Measurements from ENCODE around the gene M6PR.
"Not testable (repeated sequence)": the region's sequence is repeated elsewhere in the genome, so short reads cannot be mapped to it uniquely, and the experiment has no call there.

Gene M6PR

GRCh38 chr12:8912914-8913313 lies 36.5 kb downstream of the M6PR start:
- DNase-seq (ENCODE audit: low read depth) = no peak

GRCh38 chr12:8911606-8912268 lies 37.7 kb downstream of the M6PR start:
- DNase-seq (ENCODE audit: low read depth) = no peak

GRCh38 chr12:8909752-8910151 lies 39.7 kb downstream of the M6PR start:
- no peak for DNase-seq (ENCODE audit: low read depth)

DNA sequence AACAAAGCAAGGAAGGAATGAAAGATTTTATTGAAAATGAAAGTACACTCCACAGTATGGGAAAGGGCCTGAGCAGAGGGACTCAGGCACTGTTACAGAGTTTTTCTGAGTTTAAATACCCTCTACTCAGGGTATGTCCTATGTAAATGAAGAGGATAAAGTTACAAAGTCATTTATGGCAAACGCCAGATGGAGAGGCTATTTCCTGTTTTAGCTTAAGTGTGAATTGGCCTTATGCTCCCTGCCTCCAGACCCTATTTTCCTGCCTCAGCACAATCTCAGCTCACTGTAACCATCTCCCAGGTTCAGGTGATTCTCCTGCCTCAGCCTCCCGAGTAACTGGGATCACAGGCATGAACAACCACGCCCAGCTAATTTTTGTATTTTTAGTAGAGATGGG lies 41.9 kb downstream of the M6PR start:
- DNase-seq (ENCODE audit: low read depth) = no peak

DNA sequence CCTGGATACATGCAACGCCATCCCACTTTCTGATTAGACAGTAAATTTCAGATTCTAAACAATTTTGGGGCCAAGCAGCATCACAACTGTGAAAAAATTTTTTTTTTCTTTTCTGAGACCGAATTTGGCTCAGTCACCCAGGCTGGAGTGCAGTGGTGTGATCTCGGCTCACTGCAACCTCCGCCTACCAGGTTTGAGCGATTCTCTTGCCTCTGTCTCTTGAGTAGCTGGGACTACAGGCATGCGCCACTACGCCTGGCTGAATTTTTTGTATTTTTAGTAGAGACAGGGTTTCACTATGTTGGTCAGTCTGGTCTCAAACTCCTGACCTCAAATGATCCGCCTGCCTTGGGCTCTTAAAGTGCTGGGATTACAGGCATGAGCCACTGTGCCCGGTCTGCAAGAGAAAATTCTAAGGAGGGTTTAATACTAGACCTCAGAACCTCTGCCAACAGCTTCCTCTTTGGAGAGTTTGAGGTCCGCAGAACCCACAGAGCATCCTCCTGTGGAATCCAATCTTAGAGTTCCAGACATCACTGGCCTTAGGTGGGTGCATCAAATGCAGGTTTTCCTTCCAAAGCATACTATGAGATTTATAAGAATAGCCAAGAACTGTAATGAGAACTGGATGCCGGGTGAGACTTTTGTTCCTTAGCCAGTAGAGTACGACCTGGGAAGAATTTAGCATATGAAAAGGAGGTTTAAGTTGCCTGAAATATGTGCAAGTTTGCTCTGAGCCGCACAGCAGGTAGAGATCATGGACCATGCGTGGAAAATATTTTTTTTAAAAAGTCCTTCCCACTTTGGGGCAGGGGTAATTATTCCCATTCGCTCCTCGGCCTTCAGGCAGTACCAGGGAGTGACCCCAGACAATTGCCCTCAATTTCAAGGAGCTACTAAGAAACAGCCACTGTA lies 42.9 kb downstream of the M6PR start:
- DNase-seq (ENCODE audit: low read depth) = no peak

- no peak for DNase-seq (ENCODE audit: low read depth)
These were observed 43.9 kb downstream of the M6PR start for GRCh38 chr12:8905546-8905945.

DNA sequence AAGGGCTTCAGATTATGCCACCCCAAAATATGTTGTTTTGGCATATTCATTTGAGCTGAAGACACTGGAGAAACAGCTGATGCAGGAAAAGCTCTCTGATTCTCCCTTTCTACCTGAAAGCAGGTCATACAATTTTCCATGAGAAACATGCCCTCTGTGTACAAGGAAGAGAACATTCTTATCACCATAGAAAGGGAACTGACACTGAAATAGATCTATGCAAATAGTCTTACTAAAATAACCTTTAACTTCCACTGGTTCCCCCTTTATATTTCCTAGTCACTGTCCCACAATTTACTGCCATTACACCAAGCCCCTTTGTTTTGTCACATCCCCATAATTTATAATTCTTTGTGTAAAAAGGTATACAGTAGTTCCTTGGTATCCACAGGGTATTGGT lies 44.8 kb downstream of the M6PR start:
- DNase-seq (ENCODE audit: low read depth) = no peak

- DNase-seq (ENCODE audit: low read depth) = no peak
These were observed 45.8 kb downstream of the M6PR start for GRCh38 chr12:8903646-8904045.

DNA sequence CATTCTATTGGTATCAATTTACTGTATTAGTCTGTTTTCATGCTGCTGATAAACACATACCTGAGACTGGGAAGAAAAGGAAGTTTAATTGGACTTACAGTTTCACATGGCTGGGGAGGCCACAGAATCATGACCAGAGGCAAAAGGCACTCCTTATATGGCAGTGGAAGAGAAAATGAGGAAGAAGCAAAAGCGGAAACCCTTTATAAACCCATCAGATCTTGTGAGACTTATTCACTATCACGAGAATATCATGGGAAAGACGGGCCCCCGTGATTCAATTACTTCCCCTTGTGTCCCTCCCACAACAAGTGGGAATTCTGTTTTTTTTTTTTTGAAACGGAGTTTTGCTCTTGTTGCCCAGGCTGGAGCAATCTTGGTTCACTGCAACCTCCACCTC lies 46.7 kb downstream of the M6PR start:
- DNase-seq (ENCODE audit: low read depth) = not testable (repeated sequence)

GRCh38 chr12:8899830-8900229 lies 49.6 kb downstream of the M6PR start:
- no peak for DNase-seq (ENCODE audit: low read depth)

DNA sequence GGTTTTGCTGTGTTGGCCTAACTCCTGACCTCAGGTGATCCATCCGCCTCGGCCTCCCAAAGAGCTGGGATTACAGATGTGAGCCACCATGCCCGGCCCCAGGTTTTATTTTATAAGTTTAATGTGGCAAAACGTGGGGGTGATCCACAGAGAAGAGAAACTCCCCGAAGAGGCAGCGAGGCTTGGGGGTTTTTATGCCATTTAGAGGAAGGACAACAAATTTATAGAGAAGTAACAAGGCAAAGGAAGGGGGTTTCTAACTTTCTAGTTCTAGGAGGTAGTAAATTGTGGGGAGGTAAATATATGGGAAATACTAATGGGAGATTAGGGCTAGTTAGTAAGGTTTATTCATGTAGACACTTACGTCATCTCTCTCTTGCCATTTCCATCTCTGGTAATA lies 52.4 kb downstream of the M6PR start:
- DNase-seq (ENCODE audit: low read depth) = no peak

DNA sequence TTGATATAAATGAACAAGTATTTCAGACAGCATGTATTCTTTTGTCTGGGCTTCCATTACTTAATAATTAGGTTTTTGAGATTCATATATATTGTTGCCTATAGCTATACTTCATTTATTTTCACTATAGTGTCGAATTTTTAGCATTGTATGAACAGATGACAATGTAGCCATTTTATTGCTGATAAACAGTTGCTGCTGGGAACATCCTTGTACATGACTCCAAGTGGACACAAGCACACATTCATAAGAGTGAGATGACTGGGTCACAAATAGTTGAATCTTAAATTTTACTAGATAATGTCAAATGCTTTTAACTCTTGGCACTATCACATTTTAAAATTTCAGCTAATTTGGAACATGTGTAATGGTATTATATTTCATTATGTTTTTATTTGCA lies 54.5 kb downstream of the M6PR start:
- DNase-seq (ENCODE audit: low read depth) = no peak

GRCh38 chr12:8894378-8894777 lies 55.1 kb downstream of the M6PR start:
- DNase-seq (ENCODE audit: low read depth) = no peak

GRCh38 chr12:8891976-8892375 lies 57.5 kb downstream of the M6PR start:
- no peak for DNase-seq (ENCODE audit: low read depth)

All from fibroblast of gingiva (primary cell).